IPS-15b (cell line): ENCODE measurements around the gene SLITRK2.

Experiments
- H3K27me3 ChIP-seq: one replicate; pipeline ENCODE4 v1.6.1; 2013; ENCODE audit warnings: low read length; ENCODE audit not compliant: control insufficient read depth, insufficient read depth
- H3K36me3 ChIP-seq: one replicate; pipeline ENCODE4 v1.6.1; 2013; ENCODE audit warnings: low read length; ENCODE audit not compliant: control insufficient read depth, insufficient read depth
- H3K4me1 ChIP-seq: one replicate; pipeline ENCODE4 v1.6.1; 2013; ENCODE audit warnings: mild to moderate bottlenecking, low read length; ENCODE audit not compliant: control insufficient read depth, insufficient read depth
- H3K4me3 ChIP-seq: one replicate; pipeline ENCODE4 v1.5.1; 2013; ENCODE audit warnings: low read depth, low read length
- H3K9ac ChIP-seq: one replicate; pipeline ENCODE4 v1.6.1; 2013; ENCODE audit warnings: low read depth, mild to moderate bottlenecking, low read length
- H3K9me3 ChIP-seq: one replicate; pipeline ENCODE4 v1.6.1; 2013; ENCODE audit warnings: mild to moderate bottlenecking, low read length; ENCODE audit not compliant: control insufficient read depth, insufficient read depth

Gene SLITRK2

GRCh38 chrX:145861818-145862217, 44.2 kb downstream of the SLITRK2 start:
- no peaks in the 10 kb centered on the region for H3K27me3 ChIP-seq
- no peaks in the 10 kb centered on the region for H3K9me3 ChIP-seq
- peaks cover 2% of the 10 kb centered on the region for H3K4me1 ChIP-seq
- H3K4me3 ChIP-seq = no peak overlapping the region
- no peak overlapping the region for H3K9ac ChIP-seq
- H3K36me3 ChIP-seq = no peaks in the 10 kb centered on the region

GRCh38 chrX:145865082-145865481, 47.5 kb downstream of the SLITRK2 start:
- H3K36me3 ChIP-seq = no peaks in the 10 kb centered on the region

More at GRCh38 chrX:145865082-145865481, 47.5 kb downstream of the SLITRK2 start:
- no peaks in the 10 kb centered on the region for H3K4me1 ChIP-seq
- no peak overlapping the region for H3K9ac ChIP-seq
- no peak overlapping the region for H3K4me3 ChIP-seq
- H3K27me3 ChIP-seq = no peaks in the 10 kb centered on the region
- no peaks in the 10 kb centered on the region for H3K9me3 ChIP-seq
